Activated CD8-positive, alpha-beta memory T cell treated with anti-CD3 and anti-CD28 coated beads for 36 hours (primary cell): ENCODE data around the gene IQCF5. TPM values are rescaled to one million over a fixed set of nuclear protein-coding genes. Genes with fewer than 3 reads are reported as not detected.
"Not testable (repeated sequence)": the region's sequence is repeated elsewhere in the genome, so short reads cannot be mapped to it uniquely, and the experiment has no call there.

Experiments used
- CTCF ChIA-PET: fragments of 350-600 bp; sonication (Branson Sonifier 250); formaldehyde crosslinking; loops from one replicate; lab custom pipeline; 2021; ENCODE audit warnings: antibody characterized with exemption; lab: Charles Lee
- POLR2A ChIA-PET: fragments of 350-600 bp; sonication (Branson Sonifier 250); formaldehyde crosslinking; loops from one replicate; lab custom pipeline; 2021; ENCODE audit warnings: antibody characterized with exemption; lab: Charles Lee
- total RNA-seq, 2 experiments: library from RNA; stranded (reverse); gene quantifications; one replicate each; pipeline ENCODE4 v1.2.3, GENCODE V29; 2021

IQCF5 gene
- not detected for total RNA-seq

- CTCF ChIA-PET = no interaction called here
- POLR2A ChIA-PET = no interaction called here
These were observed at the start of gene IQCF5 for GRCh38 chr3:51875501-51875900. Gene IQCF5, minus strand, starts transcription at chr3:51875601. Its CDS starts 70 bp downstream, at chr3:51875531.

- ChIA-PET CTCF (no interaction called here), POLR2A (no interaction called here)
These were observed 45.7 kb upstream of the IQCF5 start for GRCh38 chr3:51921081-51921578.

- CTCF ChIA-PET = no interaction called here
- POLR2A ChIA-PET = no interaction called here
These were observed 41.0 kb upstream of the IQCF5 start for GRCh38 chr3:51916418-51916817.

GRCh38 chr3:51908026-51908425 lies 32.6 kb upstream of the IQCF5 start:
- ChIA-PET POLR2A (no interaction called here), CTCF (no interaction called here)

- CTCF ChIA-PET = interaction anchor here (0.6 kb wide), 1 partner anchor 316 kb away, joined by 3 read pairs; no protein-coding TSS in a partner anchor
- POLR2A ChIA-PET = no interaction called here
These were observed 28.8 kb upstream of the IQCF5 start for GRCh38 chr3:51904034-51904823.

- CTCF ChIA-PET = interaction anchor here (0.8 kb wide), 1 partner anchor 18 kb away, joined by 3 read pairs; no protein-coding TSS in a partner anchor
- POLR2A ChIA-PET = not testable (repeated sequence)
These were observed 27.0 kb upstream of the IQCF5 start for GRCh38 chr3:51902361-51902760.

GRCh38 chr3:51900043-51900442 lies 24.6 kb upstream of the IQCF5 start:
- POLR2A ChIA-PET = interaction anchor here (0.6 kb wide), 1 partner anchor 18 kb away, joined by 3 read pairs; no protein-coding TSS in a partner anchor
- CTCF ChIA-PET = not testable (repeated sequence)

- ChIA-PET POLR2A (no interaction called here), CTCF (no interaction called here)
These were observed 22.0 kb upstream of the IQCF5 start for GRCh38 chr3:51897391-51897790.

- ChIA-PET CTCF (no interaction called here), POLR2A (no interaction called here)
These were observed 21.4 kb upstream of the IQCF5 start for GRCh38 chr3:51896607-51897305.

GRCh38 chr3:51894939-51895338 lies 19.5 kb upstream of the IQCF5 start:
- ChIA-PET POLR2A (no interaction called here), CTCF (no interaction called here)

GRCh38 chr3:51894391-51894790 lies 19.0 kb upstream of the IQCF5 start:
- ChIA-PET CTCF (no interaction called here), POLR2A (no interaction called here)

GRCh38 chr3:51891242-51892039 lies 16.0 kb upstream of the IQCF5 start:
- ChIA-PET CTCF (no interaction called here), POLR2A (no interaction called here)

GRCh38 chr3:51888463-51889105 lies 13.2 kb upstream of the IQCF5 start:
- POLR2A ChIA-PET = no interaction called here

GRCh38 chr3:51887620-51888019 lies 12.2 kb upstream of the IQCF5 start:
- POLR2A ChIA-PET = no interaction called here
- CTCF ChIA-PET = no interaction called here

More at GRCh38 chr3:51888463-51889105, 13.2 kb upstream of the IQCF5 start:
- CTCF ChIA-PET = no interaction called here

GRCh38 chr3:51886447-51886846 lies 11.0 kb upstream of the IQCF5 start:
- CTCF ChIA-PET = no interaction called here
- POLR2A ChIA-PET = no interaction called here

GRCh38 chr3:51879937-51880336 lies 4.5 kb upstream of the IQCF5 start:
- ChIA-PET CTCF (interaction anchor here (0.6 kb wide), 1 partner anchor 564 kb away, joined by 3 read pairs; no protein-coding TSS in a partner anchor), POLR2A (no interaction called here)

- CTCF ChIA-PET = no interaction called here
- POLR2A ChIA-PET = no interaction called here
These were observed 785 bp upstream of the IQCF5 start for GRCh38 chr3:51876186-51876585.

- CTCF ChIA-PET = no interaction called here
These were observed 512 bp downstream of the IQCF5 start for GRCh38 chr3:51874889-51875288.

GRCh38 chr3:51874411-51874810 lies 990 bp downstream of the IQCF5 start:
- ChIA-PET POLR2A (no interaction called here), CTCF (no interaction called here)

More at GRCh38 chr3:51874889-51875288, 512 bp downstream of the IQCF5 start:
- POLR2A ChIA-PET = no interaction called here
